NCI-H510A treated with DMSO at 0.1 percent for 48 hours (cell line): ENCODE data around the gene CRACDL.
"Not testable (repeated sequence)": the region's sequence is repeated elsewhere in the genome, so short reads cannot be mapped to it uniquely, and the experiment has no call there.

Experiments
- DNase-seq: peaks from one replicate; lab custom pipeline; 2025; lab: John Stamatoyannopoulos, UW

Gene CRACDL

DNA sequence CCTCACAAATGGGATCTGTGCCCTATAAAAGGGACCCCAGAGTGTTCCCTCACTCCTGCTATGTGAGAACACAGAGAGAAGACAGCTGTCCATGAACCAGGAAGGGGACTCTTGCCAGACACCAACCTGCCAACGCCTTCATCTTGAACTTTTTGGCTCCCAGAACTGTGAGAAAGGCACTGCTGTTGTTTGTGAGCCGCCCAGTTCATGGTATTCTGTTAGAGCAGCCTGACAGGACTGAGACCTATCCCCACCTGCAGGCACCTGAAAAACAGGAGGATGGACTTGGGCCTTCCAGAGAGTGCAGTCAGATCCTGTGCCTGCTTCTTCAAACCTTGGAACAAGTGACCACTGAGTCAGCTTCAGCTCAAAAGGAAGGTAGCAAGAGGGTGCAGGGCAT, 51.4 kb downstream of the CRACDL start:
- no peak for DNase-seq

DNA sequence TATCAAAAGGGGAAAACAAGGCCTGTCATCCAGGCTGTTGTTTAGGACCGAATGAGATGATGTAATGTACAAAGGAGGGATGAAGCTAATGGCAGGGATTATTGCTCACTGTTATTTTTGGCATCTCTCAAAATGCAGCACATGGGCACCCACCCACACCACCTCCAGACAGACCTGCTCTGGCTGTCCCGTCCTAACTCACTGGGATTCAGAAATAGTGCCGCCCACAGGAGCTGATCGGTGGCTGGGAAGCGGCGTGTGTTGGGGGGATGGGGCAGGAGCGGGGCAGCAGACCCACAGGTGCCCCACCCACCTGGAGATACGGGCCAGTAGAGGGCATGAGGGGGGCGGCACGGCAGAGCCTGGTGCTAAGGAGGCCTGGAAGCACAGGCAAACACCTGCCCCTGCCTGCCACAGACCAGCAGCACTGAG, 52.2 kb downstream of the CRACDL start:
- no peak for DNase-seq

DNA sequence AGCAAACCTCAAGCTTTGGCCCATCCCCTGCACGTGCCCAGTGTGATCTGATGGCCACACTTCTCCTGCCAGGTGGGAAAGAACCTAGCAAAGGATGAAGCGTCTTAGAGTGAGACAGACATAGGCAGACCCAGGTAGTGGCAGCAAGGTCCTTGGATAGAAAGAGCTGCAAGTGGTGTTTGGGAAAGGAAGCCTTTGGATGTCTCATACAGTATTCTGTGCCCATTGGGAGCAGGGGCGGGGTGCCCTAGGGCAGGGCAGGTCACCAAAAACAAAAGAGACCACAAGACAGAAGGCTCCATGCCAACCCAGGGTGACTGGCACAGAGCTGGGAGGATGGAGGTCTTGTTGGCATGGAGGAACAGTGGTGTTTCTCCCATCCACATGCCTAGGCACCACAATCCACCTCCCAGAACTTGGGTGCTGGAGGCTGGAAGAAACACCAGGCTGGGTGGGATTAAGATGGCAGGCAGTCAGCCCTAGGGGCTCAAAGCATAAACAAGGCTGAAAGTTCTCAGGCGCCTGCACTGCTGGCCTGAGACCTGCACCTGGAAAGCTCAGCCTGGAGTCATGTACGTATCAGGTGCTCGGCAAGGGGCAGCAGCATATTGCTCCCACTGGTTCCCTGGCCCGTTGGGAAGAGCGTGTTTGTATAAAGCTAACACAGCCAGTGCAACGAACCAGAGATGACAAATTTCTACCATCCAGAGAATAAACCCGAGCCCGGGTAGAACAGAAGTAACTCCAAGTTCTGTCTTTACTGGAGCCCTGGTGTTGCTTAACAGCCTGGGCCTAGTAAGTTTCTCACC, 52.9 kb downstream of the CRACDL start:
- DNase-seq, result no peak

DNA sequence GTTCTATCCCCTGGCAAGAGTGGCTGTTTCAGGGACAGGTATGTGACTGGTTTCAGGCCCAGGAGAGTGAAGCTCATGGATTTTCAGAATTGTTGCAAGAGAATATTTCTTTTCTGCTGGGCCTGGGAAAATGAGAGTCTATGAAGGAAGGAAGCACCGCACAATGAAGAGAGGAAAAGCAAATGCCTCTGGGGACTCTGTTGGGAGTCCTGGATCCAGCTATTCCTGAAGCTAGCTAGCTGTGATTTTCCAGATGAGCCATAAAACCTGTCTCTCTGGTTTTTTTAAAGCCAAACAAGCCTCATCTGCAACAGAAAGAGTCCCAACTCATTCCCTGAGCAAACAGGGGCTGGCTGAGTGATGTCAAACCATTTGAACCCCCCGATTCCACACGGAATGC, 53.7 kb downstream of the CRACDL start:
- no peak for DNase-seq

DNA sequence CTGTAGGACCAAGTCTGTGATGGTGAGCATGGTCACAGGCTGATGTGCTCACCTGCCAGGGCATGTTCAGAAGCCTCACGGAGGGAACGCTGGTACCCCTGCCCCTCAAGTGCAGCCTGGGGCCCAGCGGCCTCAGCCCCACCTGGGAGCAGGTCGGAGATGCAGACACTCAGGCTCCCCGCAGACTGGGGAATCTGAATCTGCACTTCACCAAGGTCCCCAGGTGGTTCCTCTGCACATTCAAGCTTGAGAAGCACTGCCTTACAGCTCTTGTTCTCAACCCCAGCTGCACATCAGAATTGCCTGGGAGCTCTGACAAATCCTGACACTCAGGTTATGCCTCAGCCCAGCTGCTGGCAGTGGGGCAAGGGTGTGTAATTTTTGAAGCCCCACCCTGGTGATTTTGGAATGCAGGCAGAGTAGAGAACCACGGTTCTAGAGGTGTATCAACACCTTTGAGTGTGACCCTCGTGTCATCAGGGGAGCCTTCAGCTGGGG, 54.8 kb downstream of the CRACDL start:
- DNase-seq, result no peak

DNA sequence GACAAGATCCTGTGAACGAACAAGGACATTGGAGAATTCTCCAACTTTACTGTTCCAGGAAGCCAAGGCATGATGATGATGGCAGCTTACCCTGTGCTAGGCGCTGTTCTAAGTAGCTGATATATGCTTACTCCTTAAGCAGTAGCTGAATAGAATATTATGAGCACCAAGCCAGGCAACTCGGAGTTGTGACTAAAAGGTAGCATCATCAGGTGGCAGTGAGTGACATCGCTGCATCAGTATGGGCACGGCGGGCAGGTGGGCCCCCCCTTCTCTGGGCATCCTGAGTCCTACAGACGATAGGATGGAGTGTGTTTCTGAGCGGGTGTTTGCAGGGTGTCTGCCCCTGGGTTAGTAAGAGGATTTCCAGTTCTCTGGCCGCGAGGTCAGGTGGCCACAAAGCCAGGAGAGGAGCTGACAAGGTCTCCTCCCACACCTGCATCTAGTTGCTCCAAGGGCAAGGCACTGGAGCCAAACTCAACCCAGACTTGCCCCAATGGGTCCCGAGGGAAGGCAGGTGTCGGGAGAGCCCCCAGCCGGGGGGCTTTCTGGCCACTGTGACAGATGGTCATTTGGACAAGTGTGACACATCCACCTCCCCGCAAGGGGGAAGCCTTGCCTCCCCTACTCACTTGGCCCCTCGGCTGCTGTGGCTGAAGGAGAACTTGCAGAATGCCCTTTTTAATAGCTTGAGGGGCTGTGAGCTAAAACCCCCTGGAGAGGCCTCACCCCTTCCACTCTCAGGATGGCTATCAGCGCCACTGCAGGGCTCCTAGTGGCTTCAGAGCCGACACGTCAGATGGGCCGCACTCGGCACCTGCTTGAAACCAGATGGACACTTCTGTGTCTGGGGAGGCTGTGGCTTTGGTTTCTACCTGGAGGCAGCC, 55.5 kb downstream of the CRACDL start:
- no peak for DNase-seq

DNA sequence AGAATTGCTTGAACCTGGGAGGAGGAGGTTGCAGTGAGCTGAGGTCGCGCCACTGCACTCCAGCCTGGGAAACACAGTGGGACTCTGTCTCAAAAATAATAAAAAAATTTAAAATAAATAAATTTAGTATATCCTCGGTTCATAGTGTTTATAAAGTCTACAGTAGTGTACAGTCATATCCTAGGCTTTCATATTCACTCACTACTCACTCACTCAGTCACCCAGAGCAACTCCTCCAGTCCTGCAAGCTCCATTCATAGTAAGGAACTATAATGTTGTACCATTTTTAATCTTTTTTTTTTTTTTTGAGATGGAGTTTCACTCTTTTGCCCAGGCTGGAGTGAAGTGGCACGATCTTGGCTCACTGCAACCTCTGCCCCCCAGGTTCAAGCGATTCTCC, 58.4 kb downstream of the CRACDL start:
- DNase-seq, result not testable (repeated sequence)

DNA sequence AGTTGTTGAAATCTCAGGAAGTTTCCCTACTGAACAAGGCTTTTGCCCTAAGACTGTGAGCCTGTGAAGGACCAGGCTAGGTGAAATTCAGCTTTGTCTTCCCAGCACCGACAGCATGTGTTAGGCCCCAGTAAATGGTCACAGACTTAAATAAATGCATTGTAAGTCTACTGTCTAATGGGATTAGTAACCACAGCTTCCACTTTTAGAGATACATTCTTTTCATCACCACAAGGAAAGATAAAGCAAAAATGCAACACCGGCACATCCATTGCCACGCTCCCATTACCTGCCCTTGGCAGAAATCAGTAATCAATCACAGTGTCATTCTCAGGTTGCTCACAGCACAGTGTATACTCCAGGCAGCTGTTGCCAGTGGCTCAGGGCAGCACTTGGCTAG, 59.3 kb downstream of the CRACDL start:
- no peak for DNase-seq

DNA sequence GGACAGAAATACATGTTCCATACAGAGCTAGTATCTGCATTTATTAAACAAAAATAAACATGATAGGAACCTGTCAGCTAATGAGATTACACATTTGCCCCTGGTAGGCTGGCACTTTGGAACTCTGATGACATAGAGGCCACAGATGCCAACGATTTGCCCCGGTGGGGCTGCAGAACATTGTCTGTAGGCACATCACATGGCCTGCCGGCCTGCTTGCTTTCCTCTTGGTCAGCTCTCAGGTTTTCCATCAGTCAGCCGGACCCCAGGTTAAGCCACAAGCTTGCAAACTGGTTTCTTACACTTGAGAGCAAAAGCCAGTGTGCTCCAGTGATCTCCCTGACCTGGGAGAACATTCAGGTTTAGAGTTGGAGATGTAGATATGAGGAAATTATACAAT, 60.3 kb downstream of the CRACDL start:
- no peak for DNase-seq

DNA sequence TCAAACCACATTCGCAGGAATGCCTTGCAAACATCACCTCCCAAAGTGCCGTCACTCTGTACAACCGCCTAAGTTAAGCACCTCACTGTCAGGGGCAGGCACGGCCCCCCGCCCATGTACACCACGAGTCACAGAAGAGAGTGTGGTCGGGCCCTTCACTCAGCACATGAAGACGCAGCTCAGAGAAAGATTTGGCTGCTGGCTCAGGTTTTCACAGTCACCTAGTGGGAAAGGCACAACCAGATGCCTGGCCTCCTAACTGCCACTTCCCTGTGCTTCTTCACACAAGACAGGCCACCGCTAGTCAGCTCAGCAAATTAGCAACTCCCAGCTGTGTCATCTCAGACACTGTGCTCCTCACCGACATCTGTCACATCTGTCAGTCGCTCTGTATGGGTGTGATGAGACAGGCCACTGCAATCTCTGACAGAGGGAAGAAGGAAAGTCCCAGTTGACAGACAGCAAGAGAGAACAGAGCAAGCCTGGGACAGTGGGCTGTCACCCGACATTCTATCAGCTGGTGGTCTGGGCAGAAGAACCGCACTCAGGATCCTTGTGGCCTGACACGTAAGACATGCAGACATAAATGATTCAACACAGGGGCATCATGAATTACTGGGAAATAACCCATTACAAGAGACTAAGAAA, 60.8 kb downstream of the CRACDL start:
- no peak for DNase-seq

DNA sequence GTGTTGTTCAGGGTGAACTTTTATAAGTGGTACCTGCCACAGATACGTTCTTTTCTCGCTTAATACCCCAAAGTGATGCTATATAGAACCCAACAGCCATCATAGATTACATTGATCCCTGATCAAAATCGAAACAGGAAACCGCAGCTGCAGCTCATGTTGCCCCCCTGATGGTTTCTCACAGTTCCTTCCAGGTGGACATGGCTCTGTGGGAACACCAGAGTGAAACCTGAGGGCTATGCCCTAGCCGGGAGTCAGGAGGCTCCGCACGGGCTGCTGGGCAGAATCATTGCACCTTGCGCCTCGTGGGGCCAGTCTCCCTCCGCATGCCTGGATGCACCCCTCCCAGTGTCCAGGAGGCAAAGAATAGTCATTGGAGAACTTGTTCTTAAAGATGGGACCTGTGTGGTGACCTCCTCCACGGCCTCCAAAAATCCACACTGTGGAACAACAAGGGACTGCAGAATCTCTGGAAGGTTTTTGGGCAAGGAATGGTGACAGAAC, 61.8 kb downstream of the CRACDL start:
- DNase-seq, result no peak

DNA sequence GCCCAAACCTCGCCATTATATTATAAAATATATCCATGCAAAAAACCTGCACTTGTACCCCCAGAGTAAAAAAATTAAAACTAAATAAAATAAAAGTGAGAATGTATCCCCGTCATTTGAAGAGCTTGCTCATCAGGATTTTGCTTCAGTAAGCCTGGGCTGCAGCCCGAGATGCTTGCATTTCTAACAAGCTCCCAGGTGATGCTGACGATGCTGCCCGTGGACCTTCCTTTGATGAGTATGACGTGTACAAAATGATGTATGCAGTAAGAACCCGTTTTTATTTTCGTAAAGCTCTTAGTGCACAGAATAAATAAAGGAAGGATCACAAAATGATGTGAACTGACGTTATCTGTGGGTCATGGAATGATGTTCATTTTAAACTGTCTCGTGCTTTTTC, 63.5 kb downstream of the CRACDL start:
- no peak for DNase-seq

DNA sequence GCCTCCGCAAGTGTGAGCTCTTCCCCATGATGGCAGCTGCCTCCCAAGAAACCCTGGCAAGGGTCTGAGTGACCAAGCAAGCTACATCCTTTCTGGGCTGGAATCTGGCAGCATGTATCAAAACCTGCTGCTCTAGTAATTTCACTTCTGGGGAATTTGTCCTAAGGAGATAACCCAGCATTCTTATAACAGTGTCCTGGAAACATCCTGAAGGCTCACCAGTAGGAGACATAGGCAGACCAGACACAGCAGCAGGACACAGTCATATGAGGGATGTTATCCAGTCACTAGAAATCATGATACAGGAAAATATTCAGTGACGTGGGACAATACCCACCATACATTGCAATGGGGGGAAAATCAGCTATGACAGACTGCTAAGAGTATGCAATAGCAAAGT, 64.5 kb downstream of the CRACDL start:
- no peak for DNase-seq

DNA sequence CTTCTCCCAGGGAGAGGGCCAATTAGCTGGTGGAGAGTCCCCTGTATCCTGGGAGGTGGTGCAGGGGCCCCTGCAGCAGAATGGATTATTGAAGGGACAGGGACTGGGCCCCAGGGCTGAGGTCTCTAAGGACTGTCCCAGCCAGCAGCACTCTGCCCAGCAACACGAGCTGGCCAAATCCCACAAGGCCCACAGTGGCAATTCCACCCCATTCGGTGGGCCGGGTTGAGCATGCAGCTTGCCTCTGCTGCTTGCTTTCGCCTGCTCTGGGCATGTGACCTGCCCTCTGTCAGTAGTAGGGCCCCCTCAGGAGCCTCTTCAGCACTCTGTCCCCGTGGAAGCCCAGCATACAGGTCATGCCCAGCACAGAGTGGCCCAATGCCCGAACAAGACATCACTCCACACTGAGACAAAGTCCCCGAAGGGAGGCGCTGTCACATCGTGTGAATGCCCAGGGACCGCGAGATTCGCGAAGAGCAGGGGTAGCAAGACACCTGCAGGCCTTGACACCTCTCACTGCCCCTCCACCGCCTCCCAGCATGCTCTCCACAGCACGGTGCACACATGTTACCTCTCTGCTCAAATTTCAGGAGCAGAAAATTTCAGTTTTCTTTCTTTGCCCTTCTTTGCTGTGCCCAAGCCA, 65.4 kb downstream of the CRACDL start:
- peak; percentile 30 for DNase-seq

DNA sequence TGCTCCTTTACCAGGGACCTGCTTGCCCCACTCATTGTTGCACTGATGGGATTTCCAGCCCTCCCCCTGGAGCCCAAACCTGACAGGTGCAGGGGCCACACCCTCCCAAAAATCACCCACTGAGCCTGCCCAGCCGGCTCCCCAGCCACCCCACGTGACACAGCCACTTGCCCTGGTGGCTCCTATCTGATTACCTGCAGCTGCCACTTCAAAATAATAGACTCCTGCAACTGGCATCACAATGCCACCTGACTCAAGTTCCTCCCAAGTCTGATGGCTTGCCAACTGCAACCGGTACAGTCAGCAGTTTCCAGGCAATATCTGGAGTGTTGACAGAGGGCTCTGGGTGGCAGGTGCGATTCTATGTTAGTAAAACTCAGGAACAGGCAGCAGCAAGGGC, 66.2 kb downstream of the CRACDL start:
- peak; percentile 94 for DNase-seq

DNA sequence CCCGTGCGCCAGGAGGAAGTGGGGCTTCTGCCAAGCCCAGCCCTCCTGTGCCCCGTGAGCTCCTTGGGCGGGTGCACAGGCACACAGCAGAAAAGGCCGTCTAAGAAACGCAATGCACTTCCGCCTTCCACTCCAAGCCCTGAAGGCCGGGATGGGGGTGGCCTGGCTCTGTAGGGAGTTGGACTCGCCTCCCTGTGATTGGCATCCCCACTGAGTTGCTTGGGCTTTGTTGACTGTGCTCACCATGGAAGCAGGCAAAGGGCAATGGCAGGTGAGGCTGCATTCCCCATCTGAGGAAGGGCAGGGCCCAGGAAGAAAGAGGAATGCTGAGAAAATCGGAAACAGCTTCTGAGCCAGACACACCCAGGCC, 66.8 kb downstream of the CRACDL start:
- peak; percentile 74 for DNase-seq

DNA sequence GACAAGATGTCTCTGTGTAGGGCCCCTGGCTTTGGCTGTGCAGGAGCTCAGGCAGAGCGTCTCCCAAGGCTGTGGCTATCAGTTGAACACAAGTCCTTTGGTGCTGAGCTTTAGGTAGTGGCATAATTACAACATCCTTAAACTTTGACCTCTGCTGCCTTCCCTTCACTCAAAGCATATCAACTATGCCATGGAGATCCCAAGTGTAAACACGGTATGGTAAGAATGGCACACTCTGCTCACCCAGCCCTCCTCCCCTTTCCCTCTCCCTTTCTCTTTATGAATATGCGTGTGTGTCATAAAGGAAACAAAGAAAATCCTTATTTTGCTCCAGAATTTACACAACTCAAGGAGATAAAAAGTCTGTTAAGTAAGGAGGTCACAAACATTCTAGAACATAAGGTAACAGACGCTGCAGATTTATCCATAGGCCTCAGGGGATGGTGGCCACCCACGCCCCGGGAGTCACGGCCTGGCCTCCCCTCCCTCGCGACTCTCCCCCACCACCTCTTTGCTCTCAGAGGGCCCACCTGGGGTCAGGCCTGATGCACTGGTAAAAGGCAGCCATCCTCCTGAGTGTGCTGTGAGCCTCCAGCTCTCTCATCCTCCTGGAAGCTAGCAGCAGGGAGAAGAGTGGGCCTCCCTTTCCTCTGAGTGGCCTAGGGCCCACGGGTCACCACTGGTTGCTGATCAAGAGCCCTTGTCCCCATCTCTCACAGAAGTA, 67.3 kb downstream of the CRACDL start:
- peak; percentile 19 for DNase-seq

DNA sequence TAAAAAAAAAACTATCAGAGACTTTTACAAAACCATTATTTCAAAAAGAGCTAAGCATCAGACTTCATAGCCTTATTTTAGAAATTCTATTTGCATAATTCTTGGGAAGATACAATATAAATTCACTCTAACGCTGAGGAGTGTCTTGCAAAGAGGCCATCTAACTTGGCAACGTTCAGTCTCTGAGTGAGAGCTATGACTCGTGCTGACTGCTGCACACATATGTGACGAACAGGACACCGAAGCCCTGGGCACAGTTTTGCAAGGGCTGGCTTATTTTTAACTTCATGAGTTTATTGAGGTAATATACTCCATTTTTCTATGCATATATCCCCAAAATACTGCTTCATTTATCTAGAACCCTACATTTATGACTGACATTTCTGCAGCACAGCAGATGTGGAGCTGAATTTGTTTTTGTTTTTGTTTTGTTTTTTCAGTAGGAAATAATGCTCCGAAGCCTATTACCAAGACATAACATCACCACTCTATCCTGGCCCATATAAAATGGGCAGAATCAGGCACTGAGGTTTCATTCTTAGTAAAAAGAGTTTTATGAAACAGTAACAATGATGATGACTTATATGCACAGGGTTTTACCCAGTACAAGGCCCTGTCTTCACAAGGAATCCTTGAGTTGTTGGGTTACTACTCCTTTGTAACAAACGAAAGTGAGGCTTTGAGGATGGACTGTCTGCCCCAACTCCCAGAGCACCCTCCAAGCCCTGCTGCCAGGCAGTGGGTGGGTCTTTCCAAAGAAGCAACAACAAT, 68.3 kb downstream of the CRACDL start:
- no peak for DNase-seq

DNA sequence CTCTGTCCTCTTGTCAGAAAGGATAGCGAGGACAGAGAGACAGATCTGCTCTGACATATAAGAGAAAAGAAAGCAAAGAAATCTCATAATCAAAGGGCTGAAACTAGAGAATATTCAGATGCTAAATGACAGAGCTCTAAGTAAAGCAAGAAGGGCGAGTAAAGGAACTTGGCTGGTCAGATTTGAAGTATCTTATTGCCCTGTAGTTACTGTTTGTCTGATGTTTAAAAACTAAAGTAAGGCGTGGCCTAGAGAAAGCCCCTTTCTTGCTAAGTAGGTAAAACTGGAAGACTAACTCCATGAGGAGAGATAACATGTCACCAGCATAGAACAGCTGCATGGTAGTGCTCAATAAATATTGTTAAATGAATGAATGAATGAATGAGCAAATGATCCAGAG, 70.0 kb downstream of the CRACDL start:
- no peak for DNase-seq

DNA sequence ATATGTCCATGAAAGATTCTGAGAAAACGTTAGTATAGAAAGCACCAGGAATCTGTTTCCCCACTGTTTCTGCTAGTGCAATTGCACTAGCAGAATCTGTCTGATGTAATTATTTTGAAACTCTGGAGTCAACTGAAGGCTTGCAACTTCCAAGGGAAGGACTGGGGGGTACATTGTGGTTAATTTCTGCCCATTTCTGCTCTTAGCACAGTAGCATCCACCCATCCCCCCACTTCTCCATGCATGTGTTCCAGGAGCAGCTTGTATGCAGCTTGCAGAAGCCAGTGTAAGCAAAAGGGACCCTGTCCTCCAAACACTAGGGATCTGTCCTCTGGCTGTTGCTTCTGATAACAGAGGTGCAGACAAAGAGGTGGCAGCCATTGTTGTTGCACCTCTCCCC, 74.4 kb downstream of the CRACDL start:
- no peak for DNase-seq
